ENCODE results near the gene SGCA.

Gene SGCA

GRCh38 chr17:50122945-50123344, 42.9 kb upstream of the SGCA start:
- Histone ChIP-seq H3K27ac (no peak overlapping the region), H3K36me3 (replicated peaks) (no peaks in the 10 kb centered on the region), H3K27me3 (replicated peaks) (no peaks in the 10 kb centered on the region), H3K4me3 (ENCODE audit: low read depth, low read length) (no peak overlapping the region)
- DNase-seq: no peak
- in situ Hi-C loops (cut with HindIII; ENCODE audit: low pct_ligation_motif_present, low sequenced_read_pairs): no loop called here
- TF ChIP-seq CTCF (IDR thresholded peaks at IDR 0.05; ENCODE audit: low read depth, low read length, missing control alignments): no peak

- no peaks in the 10 kb centered on the region for H3K36me3 ChIP-seq (replicated peaks)
- no peak for DNase-seq
- no peak overlapping the region for H3K4me3 ChIP-seq (ENCODE audit: low read depth, low read length)
- H3K27me3 ChIP-seq (replicated peaks): no peaks in the 10 kb centered on the region
- no peak overlapping the region for H3K27ac ChIP-seq
- in situ Hi-C loops (cut with HindIII; ENCODE audit: low pct_ligation_motif_present, low sequenced_read_pairs): no loop called here
- TF ChIP-seq CTCF (IDR thresholded peaks at IDR 0.05; ENCODE audit: low read depth, low read length, missing control alignments): no peak
These were observed 42.0 kb upstream of the SGCA start for GRCh38 chr17:50123649-50124349.

GRCh38 chr17:50125420-50125997, 40.3 kb upstream of the SGCA start:
- Histone ChIP-seq H3K27me3 (replicated peaks) (no peaks in the 10 kb centered on the region), H3K36me3 (replicated peaks) (no peaks in the 10 kb centered on the region), H3K27ac (no peak overlapping the region), H3K4me3 (ENCODE audit: low read depth, low read length) (no peak overlapping the region)
- no peak for TF ChIP-seq CTCF (IDR thresholded peaks at IDR 0.05; ENCODE audit: low read depth, low read length, missing control alignments)
- in situ Hi-C loops (cut with HindIII; ENCODE audit: low pct_ligation_motif_present, low sequenced_read_pairs): no loop called here
- DNase-seq: no peak

- no peak overlapping the region for H3K4me3 ChIP-seq (ENCODE audit: low read depth, low read length)
- DNase-seq: no peak
- TF ChIP-seq CTCF (IDR thresholded peaks at IDR 0.05; ENCODE audit: low read depth, low read length, missing control alignments): no peak
- in situ Hi-C loops (cut with HindIII; ENCODE audit: low pct_ligation_motif_present, low sequenced_read_pairs): no loop called here
- H3K36me3 ChIP-seq (replicated peaks): no peaks in the 10 kb centered on the region
- H3K27me3 ChIP-seq (replicated peaks): no peaks in the 10 kb centered on the region
- no peak overlapping the region for H3K27ac ChIP-seq
These were observed 38.0 kb upstream of the SGCA start for GRCh38 chr17:50127697-50128361.

GRCh38 chr17:50128441-50129352, 37.1 kb upstream of the SGCA start:
- no peak for TF ChIP-seq CTCF (IDR thresholded peaks at IDR 0.05; ENCODE audit: low read depth, low read length, missing control alignments)
- H3K36me3 ChIP-seq (replicated peaks): no peaks in the 10 kb centered on the region
- H3K27ac ChIP-seq: no peak overlapping the region
- DNase-seq: no peak
- H3K4me3 ChIP-seq (ENCODE audit: low read depth, low read length): peak overlapping the region; percentile 56
- H3K27me3 ChIP-seq (replicated peaks): no peaks in the 10 kb centered on the region
- in situ Hi-C loops (cut with HindIII; ENCODE audit: low pct_ligation_motif_present, low sequenced_read_pairs): no loop called here

Data from brain microvascular endothelial cell (primary cell).